Measurements from ENCODE around the gene NEB. TPM values are rescaled to one million over a fixed set of nuclear protein-coding genes. Genes with fewer than 3 reads are reported as not detected.

The NEB gene
- total and polyA plus RNA-seq, 2 of the 13 experiments (the other 11 are each of a cell fraction or from before 2014, with no cell fraction given) = 0.21 to 0.24 TPM

GRCh38 chr2:151569167-151569566, 165.1 kb downstream of the NEB start (continued):
- TF ChIP-seq ARID5B (CRISPR knock-in tag; IDR thresholded peaks at IDR 0.05) = no peak
- TF ChIP-seq ZNF776 (CRISPR knock-in tag; IDR thresholded peaks at IDR 0.05) = no peak

GRCh38 chr2:151568501-151568900, 165.8 kb downstream of the NEB start:
- Histone ChIP-seq H3K4me2 (ENCODE audit: low read depth, low read length) (no peak overlapping the region), H4K20me1 (ENCODE audit: insufficient read depth, low read length) (no peaks in the 10 kb centered on the region), H3K79me2 (ENCODE audit: insufficient read depth, low read length) (no peaks in the 10 kb centered on the region), H2AFZ (ENCODE audit: low read length) (no peak overlapping the region), H3K36me3 (replicated peaks in 1 of 2; ENCODE audit: control insufficient read depth in 1 of 2, insufficient read depth in 2 of 2, low read length in 2 of 2) (no peaks in the 10 kb centered on the region), H3K4me1 (ENCODE audit: insufficient read depth, low read length) (no peaks in the 10 kb centered on the region), H3K27me3 (ENCODE audit: control insufficient read depth in 1 of 2, insufficient read depth in 2 of 2, low read length in 2 of 2) (no peaks in the 10 kb centered on the region), H3K27ac (ENCODE audit: extremely low read length, insufficient read depth, low read length) (no peak overlapping the region), H3K9me3 (ENCODE audit: low read length) (no peaks in the 10 kb centered on the region), H3K9ac (ENCODE audit: insufficient read depth, low read depth, low read length) (no peak overlapping the region), H3K4me3 (replicated peaks in 1 of 3; ENCODE audit: insufficient read depth in 1 of 3, low read depth in 2 of 3, low read length in 3 of 3) (no peak overlapping the region)
- no TSS peak for BruUV-seq (replicated peaks)
- no peak for FAIRE-seq
- WGBS (ENCODE audit: low lambda C conversion rate) = 80% methylated on average over 7 of the region's 7 CpGs
- in situ Hi-C loops (cut with HindIII; ENCODE audit: extremely low pct_ligation_motif_present, low pct_unique_long_range_greater_than_20kb) (no loop called here), intact Hi-C loops (cut with micrococcal nuclease; ENCODE audit: unreplicated experiment) (no loop called here)
- no peak for DNase-seq (ENCODE audit: low spot score)
- TF ChIP-seq TOPORS (CRISPR knock-in tag; IDR thresholded peaks at IDR 0.05) (no peak), ZNF367 (CRISPR knock-in tag; IDR thresholded peaks at IDR 0.05; ENCODE audit: borderline replicate concordance) (no peak)
- ChIA-PET POLR2A (no interaction called here), CTCF (ENCODE audit: low intra/inter-chr PET ratio, low total read pairs) (no interaction called here)
- no peak for ATAC-seq
